ENCODE measurements around the gene ZC3H13. TPM values are rescaled to one million over a fixed set of nuclear protein-coding genes. Genes with fewer than 3 reads are reported as not detected.

The ZC3H13 gene
- total RNA-seq, 1 experiment from 2014 or later = 61.9 TPM

DNA sequence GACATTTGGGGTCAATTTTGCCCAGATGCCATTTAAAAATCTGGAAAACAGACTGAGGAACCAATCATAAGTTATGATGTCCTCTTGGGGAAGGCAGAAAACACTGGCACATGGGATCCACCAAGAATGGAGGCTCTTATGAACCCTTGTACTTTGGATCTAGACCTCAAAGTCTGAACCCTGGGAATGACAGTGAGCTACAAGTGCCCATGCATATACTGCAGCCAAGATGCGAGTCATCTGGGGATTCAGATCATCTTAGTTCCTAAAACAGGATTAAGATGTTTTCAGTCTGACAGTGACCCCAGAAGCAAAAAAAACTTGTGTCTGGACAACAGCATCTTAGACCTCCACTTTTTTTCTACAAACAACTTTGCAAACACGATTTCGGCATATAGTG lies 100.8 kb downstream of the ZC3H13 start:
- H3K23me2 ChIP-seq (ENCODE audit: insufficient read length, low read depth, low read length, poor library complexity, severe bottlenecking) = no peaks in the 10 kb centered on the region
- no peak overlapping the region for H4K91ac ChIP-seq (ENCODE audit: insufficient read length, low read depth, low read length)
- no peak overlapping the region for H4K8ac ChIP-seq (replicated peaks; ENCODE audit: insufficient read length, low read depth, low read length)
- no peaks in the 10 kb centered on the region for H3K4me1 ChIP-seq (ENCODE audit: insufficient read depth, low read length)
- no peak overlapping the region for H3K23ac ChIP-seq (ENCODE audit: insufficient read length, low read depth, low read length)
- H3K56ac ChIP-seq (ENCODE audit: insufficient read length, low read depth, low read length) = no peak overlapping the region
- H3K27ac ChIP-seq (ENCODE audit: insufficient read length, low read depth, low read length) = no peak overlapping the region
- no peak overlapping the region for H2BK5ac ChIP-seq (ENCODE audit: insufficient read length, low read length)
- no peaks in the 10 kb centered on the region for H3K79me1 ChIP-seq (ENCODE audit: insufficient read depth, low read depth, low read length, poor library complexity, severe bottlenecking)
- H4K5ac ChIP-seq (ENCODE audit: insufficient read length, low read depth, low read length) = no peak overlapping the region
- no peak overlapping the region for H2BK15ac ChIP-seq (ENCODE audit: low read depth, low read length)
- H3K79me2 ChIP-seq (ENCODE audit: insufficient read depth, low read length) = no peaks in the 10 kb centered on the region
- Mint-ChIP-seq H3K9me3 (no peaks in the 10 kb centered on the region), H3K4me1 (no peaks in the 10 kb centered on the region), H3K36me3 (ENCODE audit: insufficient read depth in 1 of 3, low read depth in 3 of 3) (peaks cover 4 to 13% (median 12%) of the 10 kb centered on the region in 3 experiments; a peak in 6 of 7 replicates), H3K27me3 (ENCODE audit: low read depth) (no peaks in the 10 kb centered on the region), H3K27ac (no peak overlapping the region), H3K4me3 (no peak overlapping the region)
- no peaks in the 10 kb centered on the region for H3K9me3 ChIP-seq (ENCODE audit: control insufficient read depth, low read depth, low read length)
- no peak overlapping the region for H2BK12ac ChIP-seq (ENCODE audit: insufficient read length, low read depth, low read length)
- no peak overlapping the region for H3K18ac ChIP-seq (ENCODE audit: insufficient read length, low read depth, low read length)
- DNase-seq = no peak
- no peaks in the 10 kb centered on the region for H3K27me3 ChIP-seq (ENCODE audit: insufficient read depth, low read length)
- no peak overlapping the region for H2AFZ ChIP-seq (ENCODE audit: low read length)
- no peak overlapping the region for H3K4ac ChIP-seq (ENCODE audit: low read depth, low read length)
- no peak overlapping the region for H3T11ph ChIP-seq (ENCODE audit: low read length)
- H4K20me1 ChIP-seq (ENCODE audit: control insufficient read depth, insufficient read depth, insufficient read length) = no peaks in the 10 kb centered on the region
- no peak overlapping the region for H2BK120ac ChIP-seq (ENCODE audit: low read depth, low read length, poor library complexity, severe bottlenecking)
- no peak overlapping the region for H3K14ac ChIP-seq (ENCODE audit: insufficient read depth, low read length)
- no CpG with 5 or more reads among the region's 3 CpGs for WGBS (ENCODE audit: extremely low coverage, insufficient read length, low lambda C conversion rate)
- no peak overlapping the region for H2BK20ac ChIP-seq (ENCODE audit: low read depth, low read length, poor library complexity, severe bottlenecking)
- H2AK5ac ChIP-seq (ENCODE audit: insufficient read length, low read length) = no peak overlapping the region
- H3K4me2 ChIP-seq (ENCODE audit: insufficient read depth, insufficient read length, low read length) = no peak overlapping the region
- no peak overlapping the region for H3K9ac ChIP-seq (ENCODE audit: extremely low read depth, insufficient read length, low read length)
- TF ChIP-seq, protein P1, sequence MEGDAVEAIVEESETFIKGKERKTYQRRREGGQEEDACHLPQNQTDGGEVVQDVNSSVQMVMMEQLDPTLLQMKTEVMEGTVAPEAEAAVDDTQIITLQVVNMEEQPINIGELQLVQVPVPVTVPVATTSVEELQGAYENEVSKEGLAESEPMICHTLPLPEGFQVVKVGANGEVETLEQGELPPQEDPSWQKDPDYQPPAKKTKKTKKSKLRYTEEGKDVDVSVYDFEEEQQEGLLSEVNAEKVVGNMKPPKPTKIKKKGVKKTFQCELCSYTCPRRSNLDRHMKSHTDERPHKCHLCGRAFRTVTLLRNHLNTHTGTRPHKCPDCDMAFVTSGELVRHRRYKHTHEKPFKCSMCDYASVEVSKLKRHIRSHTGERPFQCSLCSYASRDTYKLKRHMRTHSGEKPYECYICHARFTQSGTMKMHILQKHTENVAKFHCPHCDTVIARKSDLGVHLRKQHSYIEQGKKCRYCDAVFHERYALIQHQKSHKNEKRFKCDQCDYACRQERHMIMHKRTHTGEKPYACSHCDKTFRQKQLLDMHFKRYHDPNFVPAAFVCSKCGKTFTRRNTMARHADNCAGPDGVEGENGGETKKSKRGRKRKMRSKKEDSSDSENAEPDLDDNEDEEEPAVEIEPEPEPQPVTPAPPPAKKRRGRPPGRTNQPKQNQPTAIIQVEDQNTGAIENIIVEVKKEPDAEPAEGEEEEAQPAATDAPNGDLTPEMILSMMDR (conservative IDR thresholded peaks at IDR 0.05) = no peak

Measured in H9 (cell line).